SJSA1 (cell line): ENCODE data around the gene RPP40. TPM values are rescaled to one million over a fixed set of nuclear protein-coding genes. Genes with fewer than 3 reads are reported as not detected.

Experiments
- DNase-seq, 2 experiments: peaks; one replicate each; pipeline ENCODE4 v3.0.0-alpha.2; 2015 to 2020; ENCODE audit warnings: low spot score in 2 of 2, low read depth in 1 of 2
- H3K27ac ChIP-seq: fragments of 250-450 bp; sonication (Bioruptor Pico); 2 replicates; pipeline ENCODE4 v1.5.1; 2020; ENCODE audit warnings: mild to moderate bottlenecking, moderate library complexity
- H3K27me3 ChIP-seq: fragments of 250-450 bp; sonication (Bioruptor Pico); replicated peaks from 2 replicates; pipeline ENCODE4 v1.5.1; 2020; ENCODE audit warnings: mild to moderate bottlenecking, moderate library complexity
- H3K36me3 ChIP-seq: fragments of 250-450 bp; sonication (Bioruptor Pico); 2 replicates; pipeline ENCODE4 v1.5.1; 2020; ENCODE audit warnings: mild to moderate bottlenecking
- H3K4me1 ChIP-seq: fragments of 250-450 bp; sonication (Bioruptor Pico); replicated peaks from 2 replicates; pipeline ENCODE4 v1.6.1; 2021; ENCODE audit warnings: mild to moderate bottlenecking
- H3K4me3 ChIP-seq: fragments of 250-450 bp; sonication (Bioruptor Pico); 2 replicates; pipeline ENCODE4 v1.5.1; 2020; ENCODE audit warnings: mild to moderate bottlenecking
- H3K9me3 ChIP-seq: fragments of 250-450 bp; sonication (Bioruptor Pico); replicated peaks from 2 replicates; pipeline ENCODE4 v1.5.1; 2020; ENCODE audit warnings: mild to moderate bottlenecking
- total RNA-seq: library from RNA; depleted of rRNA; stranded (reverse); fragments of >200 nt; shearing (Covaris generic); gene quantifications from 2 replicates; pipeline ENCODE4 v1.2.3, GENCODE V29; 2014

RPP40 gene
- total RNA-seq, 1 experiment from 2014 or later: 17.5 TPM

- no peak for DNase-seq
- peaks cover 9% of the 10 kb centered on the region; the same call in 1 of the 2 replicates for H3K36me3 ChIP-seq
- H3K4me3 ChIP-seq: peak overlapping the region; percentile 61
- H3K27ac ChIP-seq: peak overlapping the region; percentile 82
- no peaks in the 10 kb centered on the region for H3K9me3 ChIP-seq
- peaks cover 6% of the 10 kb centered on the region for H3K4me1 ChIP-seq
- H3K27me3 ChIP-seq: no peaks in the 10 kb centered on the region
Measured at GRCh38 chr6:5004373-5005037, 668 bp upstream of the RPP40 start.

- no peak for DNase-seq
- Histone ChIP-seq H3K27me3 (no peaks in the 10 kb centered on the region), H3K36me3 (peaks cover 26% of the 10 kb centered on the region), H3K4me3 (no peak overlapping the region), H3K4me1 (peaks cover 5% of the 10 kb centered on the region), H3K27ac (no peak overlapping the region), H3K9me3 (no peaks in the 10 kb centered on the region)
Measured at GRCh38 chr6:4999586-4999985, 4.3 kb downstream of the RPP40 start.

GRCh38 chr6:4997862-4998261 is 6.0 kb downstream of the RPP40 start:
- no peaks in the 10 kb centered on the region for H3K4me1 ChIP-seq
- no peak overlapping the region for H3K27ac ChIP-seq
- no peak for DNase-seq
- H3K27me3 ChIP-seq: no peaks in the 10 kb centered on the region
- no peaks in the 10 kb centered on the region for H3K9me3 ChIP-seq
- H3K36me3 ChIP-seq: peaks cover 26% of the 10 kb centered on the region
- no peak overlapping the region for H3K4me3 ChIP-seq

- no peak overlapping the region for H3K27ac ChIP-seq
- no peaks in the 10 kb centered on the region for H3K27me3 ChIP-seq
- no peak for DNase-seq
- H3K36me3 ChIP-seq: peaks cover 20% of the 10 kb centered on the region
- H3K4me1 ChIP-seq: no peaks in the 10 kb centered on the region
- H3K4me3 ChIP-seq: no peak overlapping the region
- no peaks in the 10 kb centered on the region for H3K9me3 ChIP-seq
Measured at GRCh38 chr6:4994741-4995140, 9.1 kb downstream of the RPP40 start.

GRCh38 chr6:4987432-4987831 is 16.4 kb downstream of the RPP40 start:
- Histone ChIP-seq H3K4me3 (no peak overlapping the region), H3K9me3 (no peaks in the 10 kb centered on the region), H3K27ac (no peak overlapping the region), H3K36me3 (no peaks in the 10 kb centered on the region), H3K4me1 (no peaks in the 10 kb centered on the region), H3K27me3 (no peaks in the 10 kb centered on the region)
- no peak for DNase-seq

- no peak for DNase-seq
- H3K4me3 ChIP-seq: no peak overlapping the region
- H3K4me1 ChIP-seq: no peaks in the 10 kb centered on the region
- H3K27me3 ChIP-seq: no peaks in the 10 kb centered on the region
- H3K27ac ChIP-seq: no peak overlapping the region
- H3K9me3 ChIP-seq: no peaks in the 10 kb centered on the region
- H3K36me3 ChIP-seq: no peaks in the 10 kb centered on the region
Measured at GRCh38 chr6:4986999-4987398, 16.8 kb downstream of the RPP40 start.

GRCh38 chr6:4983322-4983721 is 20.5 kb downstream of the RPP40 start:
- Histone ChIP-seq H3K36me3 (no peaks in the 10 kb centered on the region), H3K4me3 (no peak overlapping the region), H3K9me3 (peaks cover 8% of the 10 kb centered on the region; the same call in 1 of the 2 replicates), H3K27me3 (no peaks in the 10 kb centered on the region), H3K4me1 (no peaks in the 10 kb centered on the region), H3K27ac (no peak overlapping the region)
- no peak for DNase-seq

GRCh38 chr6:4981761-4982160 is 22.1 kb downstream of the RPP40 start:
- H3K4me3 ChIP-seq: no peak overlapping the region
- H3K36me3 ChIP-seq: no peaks in the 10 kb centered on the region
- peaks cover 8% of the 10 kb centered on the region; the same call in 1 of the 2 replicates for H3K9me3 ChIP-seq
- no peak for DNase-seq
- H3K27ac ChIP-seq: no peak overlapping the region
- H3K4me1 ChIP-seq: no peaks in the 10 kb centered on the region
- no peaks in the 10 kb centered on the region for H3K27me3 ChIP-seq

- Histone ChIP-seq H3K36me3 (no peaks in the 10 kb centered on the region), H3K9me3 (peaks cover 8% of the 10 kb centered on the region; the same call in 1 of the 2 replicates), H3K27me3 (no peaks in the 10 kb centered on the region), H3K4me3 (no peak overlapping the region), H3K27ac (no peak overlapping the region), H3K4me1 (no peaks in the 10 kb centered on the region)
- no peak for DNase-seq
Measured at GRCh38 chr6:4979426-4979825, 24.4 kb downstream of the RPP40 start.

- no peaks in the 10 kb centered on the region for H3K36me3 ChIP-seq
- H3K9me3 ChIP-seq: peaks cover 8% of the 10 kb centered on the region; the same call in 1 of the 2 replicates
- H3K27me3 ChIP-seq: no peaks in the 10 kb centered on the region
- H3K27ac ChIP-seq: no peak overlapping the region
- H3K4me1 ChIP-seq: no peaks in the 10 kb centered on the region
- H3K4me3 ChIP-seq: no peak overlapping the region
- DNase-seq: no peak
Measured at GRCh38 chr6:4977468-4977867, 26.4 kb downstream of the RPP40 start.

GRCh38 chr6:4975506-4975905 is 28.3 kb downstream of the RPP40 start:
- Histone ChIP-seq H3K36me3 (no peaks in the 10 kb centered on the region), H3K9me3 (peaks cover 8% of the 10 kb centered on the region; the same call in 1 of the 2 replicates), H3K27me3 (no peaks in the 10 kb centered on the region), H3K27ac (no peak overlapping the region), H3K4me3 (no peak overlapping the region), H3K4me1 (no peaks in the 10 kb centered on the region)
- no peak for DNase-seq

GRCh38 chr6:4974962-4975361 is 28.9 kb downstream of the RPP40 start:
- Histone ChIP-seq H3K4me1 (no peaks in the 10 kb centered on the region), H3K36me3 (no peaks in the 10 kb centered on the region), H3K4me3 (no peak overlapping the region), H3K27me3 (no peaks in the 10 kb centered on the region), H3K27ac (no peak overlapping the region), H3K9me3 (peaks cover 8% of the 10 kb centered on the region; the same call in 1 of the 2 replicates)
- no peak for DNase-seq

GRCh38 chr6:4973982-4974745 is 29.7 kb downstream of the RPP40 start:
- H3K27me3 ChIP-seq: no peaks in the 10 kb centered on the region
- H3K36me3 ChIP-seq: no peaks in the 10 kb centered on the region
- H3K4me1 ChIP-seq: no peaks in the 10 kb centered on the region
- DNase-seq: no peak
- no peak overlapping the region for H3K4me3 ChIP-seq
- no peak overlapping the region for H3K27ac ChIP-seq
- H3K9me3 ChIP-seq: peaks cover 3% of the 10 kb centered on the region; the same call in 1 of the 2 replicates

GRCh38 chr6:4973415-4973814 is 30.4 kb downstream of the RPP40 start:
- Histone ChIP-seq H3K36me3 (no peaks in the 10 kb centered on the region), H3K4me3 (no peak overlapping the region), H3K27ac (no peak overlapping the region), H3K4me1 (no peaks in the 10 kb centered on the region), H3K27me3 (no peaks in the 10 kb centered on the region), H3K9me3 (no peaks in the 10 kb centered on the region)
- no peak for DNase-seq
